HG02885 (cell line): ENCODE results near the gene FASTKD2.
"Not testable (repeated sequence)": the region's sequence is repeated elsewhere in the genome, so short reads cannot be mapped to it uniquely, and the experiment has no call there.

Experiments used
- ATAC-seq: cut with Tn5 transposase; IDR thresholded peaks from one replicate; pipeline ENCODE4 v1.9.1; 2021; ENCODE audit warnings: mild to moderate bottlenecking; ENCODE audit not compliant: unreplicated experiment, poor library complexity

FASTKD2 gene

GRCh38 chr2:206784559-206785353 lies 19.4 kb downstream of the FASTKD2 start:
- ATAC-seq = no peak

- no peak for ATAC-seq
Observed at GRCh38 chr2:206790311-206790935, 25.0 kb downstream of the FASTKD2 start.

- ATAC-seq = no peak
Observed at GRCh38 chr2:206792645-206793044, 27.2 kb downstream of the FASTKD2 start.

- ATAC-seq = no peak
Observed at GRCh38 chr2:206797376-206797775, 32.0 kb downstream of the FASTKD2 start.

GRCh38 chr2:206798000-206798399 lies 32.6 kb downstream of the FASTKD2 start:
- peak; percentile 74 for ATAC-seq

GRCh38 chr2:206799083-206799482 lies 33.7 kb downstream of the FASTKD2 start:
- ATAC-seq = no peak

- peak; percentile 47 for ATAC-seq
Observed at GRCh38 chr2:206800506-206801417, 35.4 kb downstream of the FASTKD2 start.

DNA sequence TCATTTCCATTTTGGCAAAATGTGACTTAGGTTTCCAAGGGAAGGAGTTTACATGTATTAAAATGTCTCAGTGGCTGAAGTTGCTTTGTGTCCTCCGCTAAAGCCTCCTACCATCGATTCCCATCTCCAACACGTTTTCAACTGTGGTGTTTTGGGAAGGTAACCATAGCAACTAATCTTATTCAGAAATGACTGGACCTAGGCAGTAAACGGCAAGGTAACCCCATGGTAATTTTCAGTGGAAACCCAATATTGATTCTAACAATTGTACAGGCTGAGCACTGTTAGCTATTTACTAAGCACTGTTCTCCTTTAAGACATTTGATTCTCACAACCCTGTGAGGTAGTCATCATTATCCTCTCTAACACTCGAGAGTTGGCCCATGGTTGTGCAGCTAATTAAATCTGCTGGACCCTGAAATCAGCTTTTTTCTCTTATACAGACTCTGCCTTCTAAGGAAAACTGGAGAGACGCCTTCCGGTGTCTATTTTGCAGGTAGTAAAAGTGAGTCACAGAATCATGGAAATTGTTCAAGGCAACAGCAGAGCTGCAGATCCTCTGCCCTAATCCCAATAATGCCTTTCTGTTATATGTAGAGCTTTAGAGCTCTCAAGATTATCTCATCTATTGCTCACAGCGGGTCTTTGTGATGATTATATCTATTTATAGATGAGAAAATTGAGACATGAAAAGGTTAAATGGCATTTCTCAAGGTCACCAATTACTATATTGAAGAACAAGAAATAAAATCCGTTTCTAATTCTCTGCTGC lies 36.2 kb downstream of the FASTKD2 start:
- no peak for ATAC-seq

GRCh38 chr2:206802654-206803514 lies 37.5 kb downstream of the FASTKD2 start:
- no peak for ATAC-seq

DNA sequence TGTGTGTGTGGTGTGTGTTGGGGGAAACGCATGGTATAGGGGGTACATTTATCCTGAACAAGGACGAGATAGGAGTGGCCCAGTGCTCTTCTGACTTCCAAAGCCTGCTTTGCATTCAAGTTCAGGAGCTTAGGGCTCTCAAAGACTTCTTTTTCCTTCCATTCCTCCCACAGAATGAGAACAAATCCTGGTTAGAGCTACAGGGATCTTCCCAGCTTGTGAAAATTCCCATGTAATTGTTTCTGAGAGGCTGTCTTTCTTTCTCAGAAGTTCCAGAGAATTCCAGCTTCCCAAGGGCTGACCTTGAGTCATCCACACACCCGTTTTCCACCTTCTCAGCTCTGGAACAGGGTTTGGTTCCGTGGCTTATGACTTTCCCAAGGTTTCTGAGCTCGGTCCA lies 38.9 kb downstream of the FASTKD2 start:
- no peak for ATAC-seq

GRCh38 chr2:206805887-206806607 lies 40.6 kb downstream of the FASTKD2 start:
- no peak for ATAC-seq

GRCh38 chr2:206807624-206808023 lies 42.2 kb downstream of the FASTKD2 start:
- not testable (repeated sequence) for ATAC-seq

DNA sequence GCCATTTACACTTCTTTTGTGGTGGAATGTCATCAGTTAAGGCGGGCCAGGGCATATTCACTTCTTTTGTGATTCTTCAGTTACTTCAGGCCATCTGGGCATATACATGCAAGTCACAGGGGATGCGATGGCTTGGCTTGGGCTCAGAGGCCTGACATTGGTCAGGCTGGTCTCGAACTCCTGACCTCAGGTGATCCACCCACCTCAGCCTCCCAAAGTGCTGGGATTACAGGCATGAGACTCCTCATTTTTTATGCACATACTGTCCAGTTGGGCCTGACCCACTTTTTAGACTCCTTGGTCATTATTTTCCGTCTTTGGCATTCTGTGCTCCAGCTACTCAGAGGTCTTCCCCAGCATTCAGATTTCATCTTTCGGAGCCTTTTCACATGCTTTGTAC lies 47.1 kb downstream of the FASTKD2 start:
- ATAC-seq = not testable (repeated sequence)

- no peak for ATAC-seq
Observed at GRCh38 chr2:206814498-206814897, 49.1 kb downstream of the FASTKD2 start.

DNA sequence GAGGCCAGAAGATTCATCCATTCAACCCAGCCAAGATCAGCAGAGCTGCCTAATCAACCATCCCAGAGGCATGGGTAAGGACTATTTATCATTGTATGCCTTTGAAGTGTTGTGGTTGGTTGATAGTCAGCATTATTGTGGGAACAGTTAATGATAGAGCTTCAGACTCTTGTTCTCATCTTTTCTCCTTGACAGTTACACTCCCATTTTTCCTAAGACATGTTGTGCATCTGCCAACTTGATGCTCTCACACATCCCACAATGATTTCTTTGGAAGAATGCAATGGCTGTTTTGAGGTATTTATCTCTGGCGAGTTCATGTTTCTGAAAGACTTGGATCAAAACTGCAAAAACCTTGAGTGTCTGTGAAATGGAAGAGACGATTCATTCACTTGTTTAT lies 55.4 kb downstream of the FASTKD2 start:
- no peak for ATAC-seq

- no peak for ATAC-seq
Observed at GRCh38 chr2:206823178-206823577, 57.8 kb downstream of the FASTKD2 start.

DNA sequence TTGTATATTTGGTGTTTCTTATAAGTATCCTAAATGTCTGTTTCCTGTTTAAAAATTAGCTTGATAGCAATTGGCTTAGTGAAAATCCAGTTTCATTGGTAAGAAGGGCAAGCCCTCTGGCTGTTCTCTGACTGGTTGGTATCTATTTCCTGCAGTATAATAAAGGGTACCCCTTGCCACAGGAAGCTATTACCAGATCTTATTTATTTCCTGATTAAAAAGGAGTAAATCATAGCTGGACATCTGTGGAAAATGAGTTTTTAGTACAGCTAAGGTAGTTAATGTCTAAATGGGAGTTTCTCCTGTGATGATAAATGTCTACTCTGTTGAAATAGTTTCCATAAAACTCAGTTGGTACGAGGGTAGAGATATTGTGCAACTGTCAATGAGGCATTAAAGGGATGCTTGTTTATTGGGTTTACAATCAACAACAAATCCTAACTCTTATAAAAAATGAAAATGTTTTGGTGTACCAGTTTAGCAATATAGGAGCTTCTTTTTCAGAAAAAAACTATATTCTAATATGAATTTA lies 58.7 kb downstream of the FASTKD2 start:
- no peak for ATAC-seq

- no peak for ATAC-seq
Observed at GRCh38 chr2:206824993-206825392, 59.6 kb downstream of the FASTKD2 start.
